ENCODE measurements around the gene GNG7. TPM values are rescaled to one million over a fixed set of nuclear protein-coding genes. Genes with fewer than 3 reads are reported as not detected.
"Not testable (repeated sequence)": the region's sequence is repeated elsewhere in the genome, so short reads cannot be mapped to it uniquely, and the experiment has no call there.

GNG7 gene
- total RNA-seq, 4 donors from 2014 or later = 0.57 to 3.8 (median 1.6) TPM

DNA sequence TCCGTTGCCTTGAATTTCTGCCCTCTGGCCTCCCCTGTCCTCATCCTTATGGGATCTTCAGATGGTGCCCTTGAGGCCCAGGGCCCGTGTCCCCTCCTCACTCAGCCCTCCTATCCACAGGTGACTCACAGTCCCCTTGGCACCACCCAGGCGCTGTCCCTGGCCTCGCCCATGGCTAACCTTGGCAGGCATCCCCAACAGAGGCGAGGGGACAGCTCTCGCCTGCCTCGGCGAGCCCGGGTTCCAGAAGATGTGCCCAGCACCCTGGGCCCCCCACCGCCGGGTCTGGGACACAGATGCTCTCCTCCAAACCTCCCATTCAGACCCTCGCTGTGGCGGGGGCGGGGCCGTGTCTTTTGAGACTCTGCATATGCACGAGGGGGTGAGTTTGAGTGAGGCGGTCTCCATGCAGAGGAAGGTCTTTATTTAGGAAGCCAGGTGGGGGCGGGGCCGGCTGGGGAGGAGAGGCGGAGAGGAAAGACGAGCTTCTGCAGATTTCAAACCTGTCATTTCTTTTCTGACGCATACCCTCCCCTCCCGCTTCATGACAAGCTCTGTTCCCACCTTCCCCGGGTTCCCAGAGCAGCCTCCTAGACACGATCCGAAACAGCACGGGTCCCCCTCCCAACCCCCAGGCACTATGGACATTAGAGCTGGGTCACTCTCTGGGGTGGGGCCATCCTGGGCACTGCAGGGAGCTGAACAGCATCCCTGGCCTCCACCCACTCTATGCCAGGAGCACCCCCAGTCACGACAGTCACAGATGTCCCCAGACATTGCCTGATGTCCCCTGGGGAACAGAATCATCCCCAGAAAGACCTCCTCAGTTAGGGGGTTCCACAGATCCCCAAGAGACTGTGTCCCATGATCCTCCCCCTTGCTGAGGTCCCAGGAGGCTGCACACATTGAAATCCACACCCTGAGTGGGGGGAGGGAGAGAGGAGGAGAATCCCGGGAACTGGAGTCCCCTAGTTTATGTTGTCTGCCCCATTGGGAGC lies 48.5 kb downstream of the GNG7 start:
- H3K27me3 ChIP-seq = no peaks in the 10 kb centered on the region
- H3K36me3 ChIP-seq = no peaks in the 10 kb centered on the region
- DNase-seq = no peak
- intact Hi-C loops (cut with DNase I) = loop anchor here (5.0 kb wide), 1 partner anchor 93 kb away; no protein-coding TSS in a partner anchor
- WGBS, 2 donors = 29 to 30% methylated on average over 6 to 8 of the region's 29 CpGs
- peak overlapping the region in 1 of 4 donors; percentile 26 for H3K4me3 ChIP-seq
- H3K27ac ChIP-seq = peak overlapping the region in 3 of 4 donors; percentile 45 to 55 (median 54)
- no peaks in the 10 kb centered on the region for H3K9me3 ChIP-seq
- TF ChIP-seq, protein P1, sequence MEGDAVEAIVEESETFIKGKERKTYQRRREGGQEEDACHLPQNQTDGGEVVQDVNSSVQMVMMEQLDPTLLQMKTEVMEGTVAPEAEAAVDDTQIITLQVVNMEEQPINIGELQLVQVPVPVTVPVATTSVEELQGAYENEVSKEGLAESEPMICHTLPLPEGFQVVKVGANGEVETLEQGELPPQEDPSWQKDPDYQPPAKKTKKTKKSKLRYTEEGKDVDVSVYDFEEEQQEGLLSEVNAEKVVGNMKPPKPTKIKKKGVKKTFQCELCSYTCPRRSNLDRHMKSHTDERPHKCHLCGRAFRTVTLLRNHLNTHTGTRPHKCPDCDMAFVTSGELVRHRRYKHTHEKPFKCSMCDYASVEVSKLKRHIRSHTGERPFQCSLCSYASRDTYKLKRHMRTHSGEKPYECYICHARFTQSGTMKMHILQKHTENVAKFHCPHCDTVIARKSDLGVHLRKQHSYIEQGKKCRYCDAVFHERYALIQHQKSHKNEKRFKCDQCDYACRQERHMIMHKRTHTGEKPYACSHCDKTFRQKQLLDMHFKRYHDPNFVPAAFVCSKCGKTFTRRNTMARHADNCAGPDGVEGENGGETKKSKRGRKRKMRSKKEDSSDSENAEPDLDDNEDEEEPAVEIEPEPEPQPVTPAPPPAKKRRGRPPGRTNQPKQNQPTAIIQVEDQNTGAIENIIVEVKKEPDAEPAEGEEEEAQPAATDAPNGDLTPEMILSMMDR (IDR thresholded peaks at IDR 0.05) = no peak
- no peak for TF ChIP-seq POLR2A (IDR thresholded peaks at IDR 0.05)
- H3K4me1 ChIP-seq = peaks cover 0 to 24% (median 14%) of the 10 kb centered on the region in 3 donors

GRCh38 chr19:2653218-2653617 lies 49.3 kb downstream of the GNG7 start:
- H3K4me1 ChIP-seq = peaks cover 0 to 24% (median 14%) of the 10 kb centered on the region in 3 donors
- no peaks in the 10 kb centered on the region for H3K27me3 ChIP-seq
- peaks cover 0 to 5% (median 0%) of the 10 kb centered on the region in 3 donors for H3K9me3 ChIP-seq
- 61 to 73% methylated on average over 5 to 7 of the region's 9 CpGs for WGBS, 2 donors
- TF ChIP-seq, protein P1 (IDR thresholded peaks at IDR 0.05) = no peak
- TF ChIP-seq POLR2A (IDR thresholded peaks at IDR 0.05) = no peak
- H3K27ac ChIP-seq = peak overlapping the region in 3 of 4 donors; percentile 45 to 55 (median 54)
- no peaks in the 10 kb centered on the region for H3K36me3 ChIP-seq
- H3K4me3 ChIP-seq = no peak overlapping the region
- intact Hi-C loops (cut with DNase I) = loop anchor here (5.0 kb wide), 1 partner anchor 94 kb away; no protein-coding TSS in a partner anchor
- DNase-seq = no peak

DNA sequence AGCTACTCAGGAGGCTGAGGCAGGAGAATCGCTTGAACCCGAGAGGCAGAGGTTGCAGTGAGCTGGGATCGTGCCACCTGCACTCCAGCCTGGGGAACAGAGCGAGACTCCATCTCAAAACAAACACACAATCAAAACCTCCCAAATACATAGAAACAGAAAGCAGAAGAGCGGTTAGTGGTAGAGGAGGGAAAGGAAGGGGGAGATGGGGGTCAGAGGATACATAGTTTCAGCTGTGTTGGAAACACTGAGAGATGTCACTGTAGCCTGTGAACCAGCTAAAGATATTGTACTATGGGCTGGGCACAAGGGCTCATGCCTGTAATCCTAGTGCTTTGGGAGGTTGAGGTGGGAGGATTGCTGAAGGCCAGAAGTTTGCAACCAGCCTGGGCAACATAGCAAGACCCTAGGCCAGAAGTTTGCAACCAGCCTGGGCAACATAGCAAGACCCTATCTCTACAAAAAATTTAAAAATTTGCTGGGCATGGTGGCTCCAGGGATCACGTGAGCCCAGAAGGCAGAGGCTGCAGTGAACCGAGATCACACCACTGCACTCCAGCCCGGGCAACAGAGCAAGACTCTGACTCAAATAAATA lies 49.9 kb downstream of the GNG7 start:
- Histone ChIP-seq H3K36me3 (no peaks in the 10 kb centered on the region), H3K4me3 (no peak overlapping the region), H3K4me1 (peaks cover 0 to 24% (median 14%) of the 10 kb centered on the region in 3 donors), H3K9me3 (peaks cover 0 to 5% (median 0%) of the 10 kb centered on the region in 3 donors), H3K27ac (peak overlapping the region in 1 of 4 donors; percentile 45), H3K27me3 (no peaks in the 10 kb centered on the region)
- intact Hi-C loops (cut with DNase I) = loop anchor here (5.0 kb wide), 1 partner anchor 95 kb away; no protein-coding TSS in a partner anchor
- TF ChIP-seq POLR2A (IDR thresholded peaks at IDR 0.05) = no peak
- TF ChIP-seq, protein P1 (IDR thresholded peaks at IDR 0.05) = no peak
- no peak for DNase-seq
- WGBS, 2 donors = 73 to 88% methylated on average over 8 of the region's 8 CpGs

- peaks cover 0 to 24% (median 14%) of the 10 kb centered on the region in 3 donors for H3K4me1 ChIP-seq
- DNase-seq = not testable (repeated sequence)
- intact Hi-C loops (cut with DNase I) = loop anchor here (5.0 kb wide), 1 partner anchor 96 kb away; no protein-coding TSS in a partner anchor
Measured at GRCh38 chr19:2651002-2651733, 51.3 kb downstream of the GNG7 start.

DNA sequence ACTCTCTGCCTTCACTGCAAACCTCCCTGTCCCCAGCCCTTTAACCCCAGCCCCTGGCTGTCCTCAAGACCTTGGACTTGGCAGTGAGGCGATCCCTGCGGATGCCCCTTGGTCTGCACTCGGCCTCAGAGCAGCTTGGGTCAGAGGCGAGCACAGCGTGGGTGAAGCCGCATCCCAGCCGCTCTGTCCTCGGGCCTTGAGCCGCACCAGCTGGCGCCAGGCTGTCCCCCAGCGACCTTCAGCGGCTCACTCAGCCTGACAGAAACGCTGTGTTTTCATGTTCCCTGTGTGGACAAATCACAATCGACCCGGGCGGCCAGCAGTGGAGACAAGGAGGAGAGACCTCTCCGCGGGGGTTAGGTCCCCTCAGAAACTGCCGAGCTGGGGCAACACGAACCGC lies 52.0 kb downstream of the GNG7 start:
- WGBS, 2 donors = 60% methylated on average over 12 of the region's 21 CpGs; no CpG with 5 or more reads in 1 of the 2 donors
- intact Hi-C loops (cut with DNase I) = loop anchor here (5.0 kb wide), 1 partner anchor 97 kb away; no protein-coding TSS in a partner anchor
- Histone ChIP-seq H3K27me3 (no peaks in the 10 kb centered on the region), H3K36me3 (no peaks in the 10 kb centered on the region), H3K4me1 (peaks cover 0 to 24% (median 14%) of the 10 kb centered on the region in 3 donors), H3K9me3 (peaks cover 0 to 5% (median 0%) of the 10 kb centered on the region in 3 donors), H3K27ac (peak overlapping the region in 3 of 4 donors; percentile 61 to 74 (median 69)), H3K4me3 (no peak overlapping the region)
- TF ChIP-seq, protein P1 (IDR thresholded peaks at IDR 0.05) = no peak
- TF ChIP-seq POLR2A (IDR thresholded peaks at IDR 0.05) = no peak
- no peak for DNase-seq

More at GRCh38 chr19:2651002-2651733, 51.3 kb downstream of the GNG7 start:
- not testable (repeated sequence) for H3K27me3 ChIP-seq, H3K4me3 ChIP-seq, H3K36me3 ChIP-seq, H3K9me3 ChIP-seq
- H3K27ac ChIP-seq = peak overlapping the region in 3 of 4 donors; percentile 61 to 74 (median 69)
- 49 to 67% methylated on average over 7 of the region's 7 CpGs for WGBS, 2 donors
